AG04449 (cell line): ENCODE results near the gene GAL3ST2.

Source experiments
- CTCF ChIA-PET: fragments of 350-600 bp; formaldehyde crosslinking; extraction: SDS; loops from one replicate; lab custom pipeline; 2021; ENCODE audit warnings: antibody characterized with exemption; lab: Yijun Ruan, JAX
- POLR2A ChIA-PET: fragments of 400-600, 350-600 bp; formaldehyde crosslinking; extraction: SDS; loops from one replicate; lab custom pipeline; 2020; ENCODE audit warnings: antibody characterized with exemption, inconsistent platforms; lab: Yijun Ruan, JAX
- DNase-seq: peaks from one replicate; pipeline ENCODE4 v3.0.0-alpha.2; 2010; ENCODE audit warnings: low read depth, low spot score
- H3K4me3 ChIP-seq: 2 replicates; pipeline ENCODE4 v1.5.1; 2011; ENCODE audit warnings: low read depth, mild to moderate bottlenecking, control low read depth, low read length
- TF ChIP-seq, protein P1 (sequence below): IDR thresholded peaks from one replicate; pipeline ENCODE4 v1.5.1; 2011; ENCODE audit warnings: mild to moderate bottlenecking, moderate library complexity, low read length, control low read depth, inconsistent platforms; ENCODE audit not compliant: insufficient read depth; ENCODE audit errors: missing control alignments

GAL3ST2 gene

GRCh38 chr2:241768850-241769249 lies 7.8 kb upstream of the GAL3ST2 start:
- ChIA-PET POLR2A (no interaction called here), CTCF (no interaction called here)
- TF ChIP-seq, protein P1, sequence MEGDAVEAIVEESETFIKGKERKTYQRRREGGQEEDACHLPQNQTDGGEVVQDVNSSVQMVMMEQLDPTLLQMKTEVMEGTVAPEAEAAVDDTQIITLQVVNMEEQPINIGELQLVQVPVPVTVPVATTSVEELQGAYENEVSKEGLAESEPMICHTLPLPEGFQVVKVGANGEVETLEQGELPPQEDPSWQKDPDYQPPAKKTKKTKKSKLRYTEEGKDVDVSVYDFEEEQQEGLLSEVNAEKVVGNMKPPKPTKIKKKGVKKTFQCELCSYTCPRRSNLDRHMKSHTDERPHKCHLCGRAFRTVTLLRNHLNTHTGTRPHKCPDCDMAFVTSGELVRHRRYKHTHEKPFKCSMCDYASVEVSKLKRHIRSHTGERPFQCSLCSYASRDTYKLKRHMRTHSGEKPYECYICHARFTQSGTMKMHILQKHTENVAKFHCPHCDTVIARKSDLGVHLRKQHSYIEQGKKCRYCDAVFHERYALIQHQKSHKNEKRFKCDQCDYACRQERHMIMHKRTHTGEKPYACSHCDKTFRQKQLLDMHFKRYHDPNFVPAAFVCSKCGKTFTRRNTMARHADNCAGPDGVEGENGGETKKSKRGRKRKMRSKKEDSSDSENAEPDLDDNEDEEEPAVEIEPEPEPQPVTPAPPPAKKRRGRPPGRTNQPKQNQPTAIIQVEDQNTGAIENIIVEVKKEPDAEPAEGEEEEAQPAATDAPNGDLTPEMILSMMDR = no peak
- H3K4me3 ChIP-seq = no peak overlapping the region
- no peak for DNase-seq

GRCh38 chr2:241769819-241770184 lies 6.8 kb upstream of the GAL3ST2 start:
- ChIA-PET POLR2A (no interaction called here), CTCF (no interaction called here)
- DNase-seq = no peak
- no peak overlapping the region for H3K4me3 ChIP-seq
- TF ChIP-seq, protein P1 = no peak

- no peak overlapping the region for H3K4me3 ChIP-seq
- ChIA-PET POLR2A (no interaction called here), CTCF (no interaction called here)
- TF ChIP-seq, protein P1 = no peak
- DNase-seq = no peak
Measured at GRCh38 chr2:241770185-241770935, 6.3 kb upstream of the GAL3ST2 start.

GRCh38 chr2:241770936-241771285 lies 5.7 kb upstream of the GAL3ST2 start:
- no peak for DNase-seq
- POLR2A ChIA-PET = no interaction called here
- CTCF ChIA-PET = no interaction called here
- TF ChIP-seq, protein P1 = no peak
- H3K4me3 ChIP-seq = no peak overlapping the region

GRCh38 chr2:241771286-241772062 lies 5.1 kb upstream of the GAL3ST2 start:
- H3K4me3 ChIP-seq = no peak overlapping the region
- TF ChIP-seq, protein P1 = no peak
- DNase-seq = no peak
- POLR2A ChIA-PET = no interaction called here
- CTCF ChIA-PET = no interaction called here

DNA sequence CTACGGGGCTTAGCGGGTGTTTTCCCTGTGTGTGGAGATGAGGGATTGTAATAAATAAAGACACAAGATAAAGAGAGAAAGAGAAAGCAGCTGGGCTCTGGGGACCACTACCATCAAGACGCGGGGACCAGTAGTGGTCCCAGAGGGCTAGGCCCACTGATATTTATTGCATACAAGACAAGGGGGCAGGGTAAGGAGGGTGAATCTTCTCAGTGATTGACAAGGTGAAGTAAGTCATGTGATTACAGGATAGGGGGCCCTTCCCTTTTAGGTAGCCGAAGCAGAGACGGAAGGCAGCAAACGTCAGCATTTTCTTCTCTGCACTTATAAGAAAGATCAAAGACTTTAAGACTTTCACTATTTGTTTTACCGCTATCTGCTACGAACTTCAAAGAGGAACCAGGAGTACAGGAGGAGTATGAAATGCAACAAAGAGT lies 4.5 kb upstream of the GAL3ST2 start:
- no peak for DNase-seq
- ChIA-PET POLR2A (no interaction called here), CTCF (no interaction called here)
- no peak overlapping the region for H3K4me3 ChIP-seq
- TF ChIP-seq, protein P1 = no peak
